Memory B cell (primary cell): ENCODE measurements around the gene SIAH2.

Experiments
- ATAC-seq: fragments of 150-1000 bp; cut with Tn5 transposase; 2 replicates; pipeline ENCODE4 v1.10.0; 2021; ENCODE audit warnings: low read depth, mild to moderate bottlenecking, moderate library complexity
- DNase-seq, 2 donors: peaks; one replicate each; pipeline ENCODE4 v3.0.0; 2022; ENCODE audit warnings: low spot score in 2 of 2
- H3K27ac Mint-ChIP-seq: one replicate; pipeline ENCODE4 v1.8.0; 2022; ENCODE audit warnings: mild to moderate bottlenecking, moderate library complexity, mixed read lengths
- H3K27me3 Mint-ChIP-seq: one replicate; pipeline ENCODE4 v1.8.0; 2022; ENCODE audit warnings: mixed read lengths
- H3K36me3 Mint-ChIP-seq: one replicate; pipeline ENCODE4 v1.8.0; 2022; ENCODE audit warnings: mild to moderate bottlenecking, mixed read lengths
- H3K4me1 Mint-ChIP-seq: one replicate; pipeline ENCODE4 v1.8.0; 2022; ENCODE audit warnings: mixed read lengths
- H3K4me3 Mint-ChIP-seq: one replicate; pipeline ENCODE4 v1.8.0; 2022; ENCODE audit warnings: mild to moderate bottlenecking, moderate library complexity, mixed read lengths
- H3K9me3 Mint-ChIP-seq: one replicate; pipeline ENCODE4 v1.8.0; 2022; ENCODE audit warnings: mixed read lengths

The SIAH2 gene

GRCh38 chr3:150739200-150739863 is 23.6 kb downstream of the SIAH2 start:
- DNase-seq: no peak

GRCh38 chr3:150738688-150739087 is 24.3 kb downstream of the SIAH2 start:
- H3K4me1 Mint-ChIP-seq: peaks cover 34% of the 10 kb centered on the region

More at GRCh38 chr3:150739200-150739863, 23.6 kb downstream of the SIAH2 start:
- no peaks in the 10 kb centered on the region for H3K9me3 Mint-ChIP-seq
- H3K27me3 Mint-ChIP-seq: no peaks in the 10 kb centered on the region
- peaks cover 39% of the 10 kb centered on the region for H3K4me1 Mint-ChIP-seq
- peak overlapping the region; percentile 83 for H3K27ac Mint-ChIP-seq
- H3K4me3 Mint-ChIP-seq: peak overlapping the region; percentile 67
- ATAC-seq: peak; percentile 75
- peaks cover 13% of the 10 kb centered on the region for H3K36me3 Mint-ChIP-seq

GRCh38 chr3:150737874-150738679 is 24.9 kb downstream of the SIAH2 start:
- peaks cover 28% of the 10 kb centered on the region for H3K4me1 Mint-ChIP-seq
- no peak overlapping the region for H3K27ac Mint-ChIP-seq
- DNase-seq (no peak), ATAC-seq (no peak)
- H3K4me3 Mint-ChIP-seq: no peak overlapping the region
- H3K36me3 Mint-ChIP-seq: peaks cover 13% of the 10 kb centered on the region
- H3K27me3 Mint-ChIP-seq: no peaks in the 10 kb centered on the region
- H3K9me3 Mint-ChIP-seq: no peaks in the 10 kb centered on the region

More at GRCh38 chr3:150738688-150739087, 24.3 kb downstream of the SIAH2 start:
- no peaks in the 10 kb centered on the region for H3K9me3 Mint-ChIP-seq
- DNase-seq (no peak), ATAC-seq (no peak)
- peak overlapping the region; percentile 83 for H3K27ac Mint-ChIP-seq
- H3K27me3 Mint-ChIP-seq: no peaks in the 10 kb centered on the region
- peaks cover 13% of the 10 kb centered on the region for H3K36me3 Mint-ChIP-seq
- no peak overlapping the region for H3K4me3 Mint-ChIP-seq

GRCh38 chr3:150736903-150737832 is 25.8 kb downstream of the SIAH2 start:
- peaks cover 19% of the 10 kb centered on the region for H3K4me1 Mint-ChIP-seq
- DNase-seq (no peak), ATAC-seq (no peak)
- peaks cover 7% of the 10 kb centered on the region for H3K36me3 Mint-ChIP-seq
- no peaks in the 10 kb centered on the region for H3K9me3 Mint-ChIP-seq
- no peak overlapping the region for H3K4me3 Mint-ChIP-seq
- H3K27me3 Mint-ChIP-seq: no peaks in the 10 kb centered on the region
- no peak overlapping the region for H3K27ac Mint-ChIP-seq

- Mint-ChIP-seq H3K36me3 (peaks cover 5% of the 10 kb centered on the region), H3K27me3 (no peaks in the 10 kb centered on the region), H3K27ac (no peak overlapping the region), H3K4me1 (peaks cover 19% of the 10 kb centered on the region), H3K4me3 (no peak overlapping the region), H3K9me3 (no peaks in the 10 kb centered on the region)
- ATAC-seq (no peak), DNase-seq (no peak)
These were observed 26.7 kb downstream of the SIAH2 start for GRCh38 chr3:150736316-150736719.

- no peak overlapping the region for H3K27ac Mint-ChIP-seq
- no peak overlapping the region for H3K4me3 Mint-ChIP-seq
- peaks cover 2% of the 10 kb centered on the region for H3K36me3 Mint-ChIP-seq
- no peaks in the 10 kb centered on the region for H3K27me3 Mint-ChIP-seq
- DNase-seq (no peak), ATAC-seq (no peak)
- H3K4me1 Mint-ChIP-seq: peaks cover 13% of the 10 kb centered on the region
- no peaks in the 10 kb centered on the region for H3K9me3 Mint-ChIP-seq
These were observed 28.2 kb downstream of the SIAH2 start for GRCh38 chr3:150734795-150735119.

- Mint-ChIP-seq H3K27me3 (no peaks in the 10 kb centered on the region), H3K36me3 (peaks cover 2% of the 10 kb centered on the region), H3K4me1 (peaks cover 8% of the 10 kb centered on the region), H3K4me3 (no peak overlapping the region), H3K9me3 (no peaks in the 10 kb centered on the region), H3K27ac (no peak overlapping the region)
- no peak for ATAC-seq
- no peak for DNase-seq
These were observed 28.8 kb downstream of the SIAH2 start for GRCh38 chr3:150733936-150734794.

- Mint-ChIP-seq H3K27ac (no peak overlapping the region), H3K36me3 (peaks cover 2% of the 10 kb centered on the region), H3K4me1 (peaks cover 4% of the 10 kb centered on the region), H3K27me3 (no peaks in the 10 kb centered on the region), H3K9me3 (no peaks in the 10 kb centered on the region), H3K4me3 (no peak overlapping the region)
- no peak for DNase-seq
- ATAC-seq: no peak
These were observed 29.5 kb downstream of the SIAH2 start for GRCh38 chr3:150733373-150733935.

GRCh38 chr3:150729682-150730360 is 33.1 kb downstream of the SIAH2 start:
- no peak for DNase-seq
- H3K27ac Mint-ChIP-seq: no peak overlapping the region
- ATAC-seq: no peak
- no peak overlapping the region for H3K4me3 Mint-ChIP-seq
- H3K27me3 Mint-ChIP-seq: no peaks in the 10 kb centered on the region
- peaks cover 2% of the 10 kb centered on the region for H3K4me1 Mint-ChIP-seq
- no peaks in the 10 kb centered on the region for H3K36me3 Mint-ChIP-seq
- H3K9me3 Mint-ChIP-seq: no peaks in the 10 kb centered on the region

- Mint-ChIP-seq H3K4me1 (peaks cover 2% of the 10 kb centered on the region), H3K9me3 (no peaks in the 10 kb centered on the region), H3K4me3 (no peak overlapping the region), H3K36me3 (no peaks in the 10 kb centered on the region), H3K27me3 (no peaks in the 10 kb centered on the region), H3K27ac (no peak overlapping the region)
- DNase-seq (no peak), ATAC-seq (no peak)
These were observed 35.1 kb downstream of the SIAH2 start for GRCh38 chr3:150727653-150728502.

- Mint-ChIP-seq H3K27ac (no peak overlapping the region), H3K27me3 (no peaks in the 10 kb centered on the region), H3K4me1 (peaks cover 4% of the 10 kb centered on the region), H3K4me3 (no peak overlapping the region), H3K9me3 (no peaks in the 10 kb centered on the region), H3K36me3 (no peaks in the 10 kb centered on the region)
- DNase-seq (no peak), ATAC-seq (no peak)
These were observed 37.4 kb downstream of the SIAH2 start for GRCh38 chr3:150725548-150725947.

GRCh38 chr3:150723946-150724345 is 39.0 kb downstream of the SIAH2 start:
- H3K4me1 Mint-ChIP-seq: peaks cover 4% of the 10 kb centered on the region
- no peaks in the 10 kb centered on the region for H3K27me3 Mint-ChIP-seq
- no peaks in the 10 kb centered on the region for H3K9me3 Mint-ChIP-seq
- no peak for ATAC-seq
- no peak overlapping the region for H3K27ac Mint-ChIP-seq
- no peaks in the 10 kb centered on the region for H3K36me3 Mint-ChIP-seq
- H3K4me3 Mint-ChIP-seq: no peak overlapping the region
- no peak for DNase-seq
